IPS-18a (cell line): ENCODE results near the gene MAP3K7.
A peak's percentile ranks its signal among the peaks of the same experiment; 100 is the strongest.

Experiments used
- H3K27ac ChIP-seq: one replicate; pipeline ENCODE4 v1.5.1; 2013; ENCODE audit warnings: low read length
- H3K27me3 ChIP-seq: one replicate; pipeline ENCODE4 v1.6.1; 2013; ENCODE audit warnings: mild to moderate bottlenecking, low read length; ENCODE audit not compliant: control insufficient read depth, insufficient read depth
- H3K36me3 ChIP-seq: one replicate; pipeline ENCODE4 v1.6.1; 2013; ENCODE audit warnings: low read depth, low read length; ENCODE audit not compliant: control insufficient read depth
- H3K4me1 ChIP-seq: one replicate; pipeline ENCODE4 v1.6.1; 2013; ENCODE audit warnings: low read depth, low read length; ENCODE audit not compliant: control insufficient read depth
- H3K4me3 ChIP-seq: one replicate; pipeline ENCODE4 v1.5.1; 2013; ENCODE audit warnings: low read length
- H3K9ac ChIP-seq: one replicate; pipeline ENCODE4 v1.6.1; 2013; ENCODE audit warnings: mild to moderate bottlenecking, low read length, moderate library complexity
- H3K9me3 ChIP-seq: one replicate; pipeline ENCODE4 v1.6.1; 2013; ENCODE audit warnings: low read depth, low read length; ENCODE audit not compliant: control insufficient read depth

Gene MAP3K7

GRCh38 chr6:90586836-90587638, at the start of gene MAP3K7:
Gene MAP3K7, minus strand, starts transcription at chr6:90587072. Its CDS starts 189 bp downstream, at chr6:90586883.
- H3K27me3 ChIP-seq: peaks cover 22% of the 10 kb centered on the region
- H3K9me3 ChIP-seq: no peaks in the 10 kb centered on the region
- peaks cover 12% of the 10 kb centered on the region for H3K4me1 ChIP-seq
- H3K27ac ChIP-seq: peak within 1 kb of the TSS; percentile 97
- H3K9ac ChIP-seq: peak within 1 kb of the TSS; percentile 92
- no peaks in the 10 kb centered on the region for H3K36me3 ChIP-seq
- peak within 1 kb of the TSS; percentile 99 for H3K4me3 ChIP-seq

DNA sequence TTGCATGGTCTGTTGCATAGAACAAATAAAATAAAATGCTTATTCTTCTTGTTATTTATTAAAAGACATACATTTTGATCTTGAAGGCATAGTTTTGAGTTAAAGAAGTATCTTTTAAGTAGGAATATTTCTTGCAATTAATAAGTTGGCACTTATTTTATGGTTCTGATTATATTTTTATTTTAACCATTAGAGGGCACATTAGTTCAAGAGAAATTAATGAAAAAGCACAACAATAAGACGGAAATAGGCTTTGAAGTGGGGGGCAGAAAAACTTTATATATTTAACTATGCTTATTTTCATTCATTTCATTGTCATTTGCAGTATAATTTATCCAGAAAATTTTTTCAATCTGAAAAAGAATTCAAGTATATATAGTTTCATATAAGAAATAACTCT, 44.2 kb upstream of the MAP3K7 start:
- H3K36me3 ChIP-seq: no peaks in the 10 kb centered on the region
- no peaks in the 10 kb centered on the region for H3K9me3 ChIP-seq
- no peak overlapping the region for H3K9ac ChIP-seq
- H3K4me3 ChIP-seq: no peak overlapping the region
- no peak overlapping the region for H3K27ac ChIP-seq
- H3K27me3 ChIP-seq: no peaks in the 10 kb centered on the region
- no peaks in the 10 kb centered on the region for H3K4me1 ChIP-seq

DNA sequence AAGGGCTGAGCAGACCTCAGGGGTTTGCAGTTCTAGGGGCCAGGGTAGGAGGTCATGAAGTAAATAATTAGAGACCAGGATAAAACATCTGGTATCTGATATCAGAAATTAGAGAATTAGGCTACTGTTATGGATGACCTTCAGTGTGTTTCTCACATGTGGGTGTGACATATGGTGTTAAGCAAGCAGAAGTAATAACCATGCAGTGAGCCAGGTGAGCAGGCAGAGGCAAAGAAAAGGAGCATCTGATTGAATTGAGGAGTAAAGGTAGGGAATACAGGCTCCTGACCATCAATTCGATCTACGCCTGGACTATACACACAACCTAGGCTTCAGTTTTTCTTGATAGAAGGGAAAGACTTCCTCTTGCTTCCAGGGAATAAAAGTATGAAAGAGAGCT, 34.7 kb upstream of the MAP3K7 start:
- Histone ChIP-seq H3K4me1 (no peaks in the 10 kb centered on the region), H3K9ac (no peak overlapping the region), H3K27me3 (no peaks in the 10 kb centered on the region), H3K4me3 (no peak overlapping the region), H3K36me3 (no peaks in the 10 kb centered on the region), H3K27ac (no peak overlapping the region), H3K9me3 (no peaks in the 10 kb centered on the region)

DNA sequence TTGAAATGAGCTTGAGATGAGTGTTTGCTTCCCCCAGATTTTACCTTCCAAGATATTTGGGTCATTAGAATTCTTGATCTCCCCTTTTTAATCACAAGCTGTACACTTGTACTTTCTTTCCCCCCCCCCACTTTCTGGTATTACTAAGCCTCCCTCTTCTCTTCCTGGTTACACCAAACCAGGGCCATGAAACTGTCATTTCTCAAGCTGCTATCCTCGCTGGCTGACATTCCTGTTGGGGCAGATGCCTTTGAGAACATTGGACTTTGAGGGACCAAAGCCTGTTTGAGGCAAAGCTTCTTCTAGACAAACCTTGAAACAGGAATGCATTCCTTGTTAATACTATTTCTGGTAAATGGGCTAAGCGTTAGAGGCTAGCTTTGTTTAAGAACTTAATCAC, 32.3 kb upstream of the MAP3K7 start:
- Histone ChIP-seq H3K4me3 (no peak overlapping the region), H3K9me3 (no peaks in the 10 kb centered on the region), H3K36me3 (no peaks in the 10 kb centered on the region), H3K27me3 (no peaks in the 10 kb centered on the region), H3K4me1 (no peaks in the 10 kb centered on the region), H3K27ac (no peak overlapping the region), H3K9ac (no peak overlapping the region)

DNA sequence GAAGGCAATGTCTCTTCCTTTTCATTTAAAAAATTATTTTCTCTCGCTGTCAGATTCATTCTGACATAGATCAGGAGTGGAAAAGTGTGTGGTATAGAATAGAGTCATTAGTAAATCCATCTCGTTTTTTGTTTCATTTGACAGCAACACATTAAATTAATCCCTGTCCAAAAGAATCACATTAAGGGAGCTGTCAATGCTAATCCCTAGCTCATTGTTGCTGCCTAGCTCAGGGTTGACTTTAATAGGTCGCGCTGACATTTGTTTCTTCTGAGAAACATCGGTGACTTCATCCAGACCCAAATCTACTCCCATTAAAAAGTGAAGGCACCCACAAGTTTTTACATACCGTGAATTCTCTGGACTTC, 25.4 kb upstream of the MAP3K7 start:
- no peak overlapping the region for H3K9ac ChIP-seq
- peak overlapping the region; percentile 54 for H3K4me3 ChIP-seq
- H3K36me3 ChIP-seq: no peaks in the 10 kb centered on the region
- peaks cover 36% of the 10 kb centered on the region for H3K27me3 ChIP-seq
- H3K27ac ChIP-seq: no peak overlapping the region
- no peaks in the 10 kb centered on the region for H3K9me3 ChIP-seq
- H3K4me1 ChIP-seq: peaks cover 20% of the 10 kb centered on the region

DNA sequence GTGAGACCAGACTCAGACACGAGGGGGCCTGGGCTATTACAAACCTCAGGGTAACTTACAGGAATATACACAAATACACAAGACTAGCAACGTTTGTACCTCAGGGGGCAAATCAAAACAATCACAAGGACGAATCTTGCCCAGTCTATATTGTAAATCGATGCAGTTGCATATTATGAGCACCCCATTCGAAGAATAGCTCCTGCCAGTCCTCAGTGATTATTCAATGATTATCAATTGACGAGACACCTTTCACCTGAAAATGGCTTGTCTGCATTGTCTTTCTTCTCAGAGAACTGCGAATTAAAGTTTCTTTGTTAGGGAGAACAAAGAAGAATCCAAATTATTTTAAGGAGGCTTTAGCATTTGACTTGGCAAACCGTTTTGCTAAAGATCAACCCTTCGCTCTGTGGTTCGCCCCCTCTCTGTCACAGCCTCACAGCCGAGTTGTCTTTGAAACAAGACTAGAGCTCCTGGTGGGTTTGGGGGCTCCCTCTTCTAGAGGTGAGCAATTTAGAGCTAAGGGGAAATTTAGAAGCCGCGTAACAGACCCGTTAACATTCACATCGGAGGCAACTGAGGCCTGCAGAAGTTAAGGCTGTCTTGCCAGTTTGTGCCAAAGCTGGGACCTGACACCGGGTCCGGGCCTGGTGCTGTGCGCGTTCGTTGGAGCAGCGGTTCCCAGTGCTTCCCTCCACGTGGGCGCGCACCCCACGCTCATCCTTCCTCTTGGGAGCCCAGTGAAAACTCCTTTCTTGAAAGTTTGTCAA, 24.9 kb upstream of the MAP3K7 start:
- Histone ChIP-seq H3K4me3 (peak overlapping the region; percentile 54), H3K36me3 (no peaks in the 10 kb centered on the region), H3K9me3 (no peaks in the 10 kb centered on the region), H3K9ac (peak overlapping the region; percentile 39), H3K4me1 (peaks cover 20% of the 10 kb centered on the region), H3K27ac (no peak overlapping the region), H3K27me3 (peaks cover 36% of the 10 kb centered on the region)

- peaks cover 36% of the 10 kb centered on the region for H3K27me3 ChIP-seq
- H3K36me3 ChIP-seq: no peaks in the 10 kb centered on the region
- H3K9ac ChIP-seq: peak overlapping the region; percentile 39
Observed at GRCh38 chr6:90610751-90611542, 24.1 kb upstream of the MAP3K7 start.

DNA sequence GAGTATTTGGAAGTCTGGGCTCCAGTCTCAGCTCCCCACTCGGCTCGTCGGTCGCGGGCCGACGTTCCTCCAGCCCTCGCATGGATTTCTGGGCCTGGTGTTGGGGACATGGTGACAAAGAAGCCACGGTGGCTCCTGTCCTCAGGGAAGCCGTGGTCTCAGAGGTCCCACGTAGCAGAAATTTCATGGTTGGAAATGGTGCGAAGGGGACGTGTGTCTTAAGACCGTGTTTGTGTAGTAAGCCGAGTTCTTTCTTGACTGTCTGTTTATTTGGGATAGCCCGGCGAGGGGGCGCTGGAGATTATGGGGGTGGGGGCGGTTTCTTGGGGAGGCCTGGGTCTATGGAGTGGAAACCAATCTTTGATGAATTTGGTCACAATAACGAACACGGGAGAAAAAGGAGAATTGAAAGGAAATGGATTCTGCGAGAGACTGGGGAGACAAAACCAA, 23.5 kb upstream of the MAP3K7 start:
- Histone ChIP-seq H3K36me3 (no peaks in the 10 kb centered on the region), H3K4me1 (peaks cover 24% of the 10 kb centered on the region), H3K4me3 (peak overlapping the region; percentile 54), H3K27me3 (peaks cover 36% of the 10 kb centered on the region), H3K9me3 (no peaks in the 10 kb centered on the region), H3K27ac (no peak overlapping the region), H3K9ac (peak overlapping the region; percentile 39)

More at GRCh38 chr6:90610751-90611542, 24.1 kb upstream of the MAP3K7 start:
- Histone ChIP-seq H3K4me1 (peaks cover 21% of the 10 kb centered on the region), H3K9me3 (no peaks in the 10 kb centered on the region), H3K4me3 (peak overlapping the region; percentile 54), H3K27ac (no peak overlapping the region)

- H3K4me1 ChIP-seq: peaks cover 11% of the 10 kb centered on the region
- peaks cover 14% of the 10 kb centered on the region for H3K27me3 ChIP-seq
- H3K27ac ChIP-seq: no peak overlapping the region
- no peaks in the 10 kb centered on the region for H3K36me3 ChIP-seq
- H3K9me3 ChIP-seq: no peaks in the 10 kb centered on the region
- no peak overlapping the region for H3K4me3 ChIP-seq
- no peak overlapping the region for H3K9ac ChIP-seq
Observed at GRCh38 chr6:90605749-90606340, 19.0 kb upstream of the MAP3K7 start.

- H3K27me3 ChIP-seq: peaks cover 3% of the 10 kb centered on the region
- no peaks in the 10 kb centered on the region for H3K9me3 ChIP-seq
- H3K4me1 ChIP-seq: peaks cover 5% of the 10 kb centered on the region
- H3K36me3 ChIP-seq: no peaks in the 10 kb centered on the region
- H3K9ac ChIP-seq: no peak overlapping the region
- H3K4me3 ChIP-seq: no peak overlapping the region
- H3K27ac ChIP-seq: no peak overlapping the region
Observed at GRCh38 chr6:90604546-90604945, 17.7 kb upstream of the MAP3K7 start.

DNA sequence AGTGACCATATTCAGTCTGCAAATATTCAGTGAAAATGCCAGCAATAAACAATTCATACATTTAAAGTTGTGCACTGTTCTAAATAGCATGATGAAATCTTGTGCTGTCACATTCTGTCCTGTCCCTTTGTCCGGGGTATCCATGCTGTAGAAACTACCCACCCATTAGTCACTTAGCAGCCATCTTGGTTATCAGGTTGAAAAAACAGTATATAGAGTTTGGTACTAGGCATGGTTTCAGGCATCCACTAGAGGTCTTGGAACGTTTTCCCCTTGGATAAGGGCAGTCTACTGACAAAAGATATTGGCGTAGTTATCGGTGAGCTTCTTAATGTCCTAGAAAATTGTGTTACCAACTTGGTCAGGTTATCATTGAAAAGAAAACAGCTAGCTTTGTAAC, 12.3 kb upstream of the MAP3K7 start:
- Histone ChIP-seq H3K27me3 (peaks cover 6% of the 10 kb centered on the region), H3K9ac (no peak overlapping the region), H3K4me3 (no peak overlapping the region), H3K9me3 (no peaks in the 10 kb centered on the region), H3K27ac (no peak overlapping the region), H3K4me1 (peaks cover 5% of the 10 kb centered on the region), H3K36me3 (no peaks in the 10 kb centered on the region)
